ENCODE measurements around the gene KCTD11.

DNA sequence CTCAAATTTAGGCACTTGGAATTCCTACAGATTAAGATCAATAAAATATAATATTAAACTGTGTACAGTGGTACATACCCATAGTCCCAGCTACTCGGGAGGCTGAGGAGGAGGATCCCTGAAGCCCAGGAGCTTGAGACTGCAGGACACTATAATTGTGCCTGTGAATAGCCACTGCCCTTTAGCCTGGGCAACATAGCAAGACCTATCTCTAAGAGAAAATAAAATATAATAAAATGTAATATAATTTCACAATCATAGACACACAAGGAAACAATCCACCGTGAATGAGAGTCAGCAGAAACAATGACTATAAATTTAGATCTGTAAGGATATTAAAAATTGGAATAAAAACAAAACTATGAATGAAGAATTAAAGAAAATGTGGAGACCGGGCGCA lies 18.9 kb downstream of the KCTD11 start:
- TF ChIP-seq, protein P1, sequence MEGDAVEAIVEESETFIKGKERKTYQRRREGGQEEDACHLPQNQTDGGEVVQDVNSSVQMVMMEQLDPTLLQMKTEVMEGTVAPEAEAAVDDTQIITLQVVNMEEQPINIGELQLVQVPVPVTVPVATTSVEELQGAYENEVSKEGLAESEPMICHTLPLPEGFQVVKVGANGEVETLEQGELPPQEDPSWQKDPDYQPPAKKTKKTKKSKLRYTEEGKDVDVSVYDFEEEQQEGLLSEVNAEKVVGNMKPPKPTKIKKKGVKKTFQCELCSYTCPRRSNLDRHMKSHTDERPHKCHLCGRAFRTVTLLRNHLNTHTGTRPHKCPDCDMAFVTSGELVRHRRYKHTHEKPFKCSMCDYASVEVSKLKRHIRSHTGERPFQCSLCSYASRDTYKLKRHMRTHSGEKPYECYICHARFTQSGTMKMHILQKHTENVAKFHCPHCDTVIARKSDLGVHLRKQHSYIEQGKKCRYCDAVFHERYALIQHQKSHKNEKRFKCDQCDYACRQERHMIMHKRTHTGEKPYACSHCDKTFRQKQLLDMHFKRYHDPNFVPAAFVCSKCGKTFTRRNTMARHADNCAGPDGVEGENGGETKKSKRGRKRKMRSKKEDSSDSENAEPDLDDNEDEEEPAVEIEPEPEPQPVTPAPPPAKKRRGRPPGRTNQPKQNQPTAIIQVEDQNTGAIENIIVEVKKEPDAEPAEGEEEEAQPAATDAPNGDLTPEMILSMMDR (IDR thresholded peaks at IDR 0.05 in 8 of 11, conservative IDR thresholded peaks at IDR 0.05 in 3 of 11) = no peak
- no peak for TF ChIP-seq POLR2A (IDR thresholded peaks at IDR 0.05)
